Right forelimb (tissue), 1 donor: ENCODE measurements around the gene SCUBE1.
"Not testable (repeated sequence)": the region's sequence is repeated elsewhere in the genome, so short reads cannot be mapped to it uniquely, and the experiment has no call there.

Source experiments
- DNase-seq: peaks from one replicate; pipeline ENCODE4 v3.0.0-alpha.2; 2018

SCUBE1 gene

GRCh38 chr22:43356881-43357280 lies 13.7 kb upstream of the SCUBE1 start:
- no peak for DNase-seq

- not testable (repeated sequence) for DNase-seq
Measured at GRCh38 chr22:43355688-43356087, 12.5 kb upstream of the SCUBE1 start.

DNA sequence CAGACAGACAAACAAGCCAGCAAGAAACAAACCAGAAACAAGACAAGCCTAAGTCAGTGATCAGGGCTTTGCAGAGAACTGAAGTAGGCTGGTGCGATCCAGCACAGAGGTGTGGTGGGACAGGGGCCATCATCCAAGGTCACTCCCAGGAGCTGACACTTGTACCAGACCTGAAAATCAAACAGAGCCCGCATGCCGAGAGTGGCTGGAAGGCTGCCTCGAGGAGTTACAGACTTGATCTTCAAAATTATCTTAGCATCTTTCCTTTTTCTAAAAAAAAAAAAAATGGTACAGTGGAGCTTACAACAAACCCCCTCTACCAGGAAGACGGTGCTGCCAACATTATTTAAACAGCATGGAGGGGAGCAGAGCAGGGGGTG lies 8.8 kb upstream of the SCUBE1 start:
- no peak for DNase-seq

DNA sequence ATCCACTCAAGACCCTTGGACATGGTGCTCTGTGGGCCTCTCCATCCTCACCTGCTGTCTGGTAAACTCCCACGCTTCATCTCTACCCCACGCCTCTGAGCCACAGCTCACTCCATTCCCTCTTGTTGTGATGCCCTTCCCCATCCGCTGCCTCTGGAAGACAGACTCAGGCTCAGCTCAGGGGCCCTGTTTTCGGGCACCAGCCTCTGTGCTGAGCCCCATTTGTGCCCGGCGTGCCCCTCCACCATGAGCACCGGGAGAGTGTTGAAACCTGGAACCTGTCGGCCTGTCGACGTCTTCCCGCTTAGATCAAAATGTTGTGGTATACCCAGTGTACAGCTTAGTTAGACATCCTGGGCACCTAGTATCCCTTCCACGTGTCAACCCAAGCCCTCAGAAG lies 6.5 kb upstream of the SCUBE1 start:
- peak; percentile 2 for DNase-seq

DNA sequence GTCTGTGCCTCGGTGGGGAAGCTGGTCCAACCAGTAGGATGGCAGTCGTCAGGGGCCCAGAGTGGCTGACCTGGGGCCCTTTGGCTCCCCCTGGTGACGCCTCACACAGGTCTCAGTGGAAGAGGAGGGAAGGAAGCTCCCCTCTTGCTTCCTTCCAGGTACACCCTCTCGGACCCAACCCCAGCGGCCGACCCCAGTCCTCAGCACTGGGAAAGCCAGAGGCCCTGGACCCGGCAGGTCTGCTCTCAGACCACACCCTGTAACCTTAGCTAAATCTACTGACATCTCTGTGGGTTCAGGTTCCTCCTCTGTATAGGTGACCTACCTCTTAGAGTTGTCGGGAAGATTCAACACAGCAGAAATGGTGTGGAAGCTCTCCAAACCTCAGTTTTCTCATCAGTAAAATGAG lies 3.4 kb upstream of the SCUBE1 start:
- DNase-seq = peak; percentile 76

DNA sequence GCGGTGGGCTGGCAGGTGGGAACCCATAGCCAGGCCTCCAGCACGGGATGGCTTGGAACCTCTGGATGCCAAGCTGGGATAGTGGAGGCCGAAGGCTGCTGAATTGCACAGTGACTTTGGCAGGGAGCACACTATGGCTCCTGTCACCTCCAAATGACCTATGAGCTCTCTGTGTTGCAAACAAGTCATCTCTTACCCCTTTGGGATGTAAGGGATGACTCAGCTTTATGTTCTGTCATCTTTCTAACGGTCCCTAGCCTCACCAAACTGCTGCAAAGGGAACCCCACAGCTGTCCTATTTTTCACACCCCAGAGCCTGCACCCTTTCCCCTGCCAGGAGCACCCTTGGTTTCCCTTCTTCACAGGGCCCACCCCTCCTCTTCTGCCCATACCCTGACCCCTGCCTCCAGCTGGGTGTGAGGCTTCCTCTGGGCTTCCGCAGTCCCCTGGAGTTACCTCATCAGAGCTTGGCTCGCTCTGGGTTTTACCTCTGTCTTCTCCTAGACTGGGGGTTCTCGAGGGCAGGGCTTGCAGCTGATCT lies 2.7 kb upstream of the SCUBE1 start:
- DNase-seq = no peak

GRCh38 chr22:43345356-43345755 lies 2.2 kb upstream of the SCUBE1 start:
- DNase-seq = no peak

DNA sequence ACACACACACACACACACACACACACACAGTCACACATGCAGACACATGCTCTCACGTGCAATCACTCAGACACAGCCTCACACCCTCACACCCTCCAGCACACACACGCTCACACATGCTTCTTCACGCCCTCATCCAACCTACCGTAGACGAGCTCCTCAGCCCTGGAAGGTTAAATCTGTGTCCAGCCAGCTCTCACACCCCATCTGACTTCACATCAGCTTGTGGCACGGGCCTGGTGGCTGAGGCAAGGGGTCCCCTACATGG lies 1.3 kb upstream of the SCUBE1 start:
- no peak for DNase-seq

DNA sequence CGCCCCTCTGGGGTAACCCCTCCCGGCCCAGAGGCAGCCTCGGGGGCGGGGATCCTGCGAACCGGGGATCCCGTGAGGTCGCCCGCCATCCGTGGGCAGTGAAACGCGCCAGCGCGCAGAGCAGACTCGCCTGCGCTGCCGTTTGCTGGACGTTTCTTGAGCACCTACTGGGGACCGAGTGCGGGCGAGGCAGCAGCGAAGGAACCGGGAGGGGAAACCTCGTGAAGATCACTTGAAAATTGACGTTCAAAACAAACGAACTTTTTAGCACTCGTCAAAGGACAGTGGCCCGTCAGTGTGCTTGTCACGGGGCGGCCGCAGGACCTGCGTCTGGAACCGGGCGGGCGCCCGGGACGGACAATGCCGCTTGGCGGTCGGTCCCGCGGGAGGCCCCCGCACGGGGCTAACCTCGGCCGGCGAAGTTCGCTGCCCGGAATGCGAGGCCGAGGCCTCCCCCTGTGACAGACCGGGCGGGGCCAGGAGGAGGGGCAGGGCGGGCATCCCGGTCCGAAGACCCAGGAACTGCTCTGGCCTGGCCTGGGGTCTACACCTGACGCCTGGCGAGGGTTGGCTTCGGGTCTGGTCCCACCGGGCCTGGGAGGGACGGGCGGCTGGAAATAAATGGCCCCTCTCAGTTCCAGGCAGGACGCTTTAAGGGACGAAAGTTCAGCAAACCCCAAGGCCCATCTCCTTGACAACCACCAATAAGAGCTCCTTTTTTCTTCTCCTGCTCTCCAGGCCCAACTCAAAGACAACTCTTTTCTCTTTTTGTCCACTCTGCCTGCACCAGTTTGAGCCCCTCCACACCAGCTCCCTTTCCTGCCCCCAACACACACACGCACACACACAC lies 723 bp upstream of the SCUBE1 start:
- DNase-seq = no peak

- no peak for DNase-seq
Measured at GRCh38 chr22:43342347-43343261, 568 bp downstream of the SCUBE1 start.

DNA sequence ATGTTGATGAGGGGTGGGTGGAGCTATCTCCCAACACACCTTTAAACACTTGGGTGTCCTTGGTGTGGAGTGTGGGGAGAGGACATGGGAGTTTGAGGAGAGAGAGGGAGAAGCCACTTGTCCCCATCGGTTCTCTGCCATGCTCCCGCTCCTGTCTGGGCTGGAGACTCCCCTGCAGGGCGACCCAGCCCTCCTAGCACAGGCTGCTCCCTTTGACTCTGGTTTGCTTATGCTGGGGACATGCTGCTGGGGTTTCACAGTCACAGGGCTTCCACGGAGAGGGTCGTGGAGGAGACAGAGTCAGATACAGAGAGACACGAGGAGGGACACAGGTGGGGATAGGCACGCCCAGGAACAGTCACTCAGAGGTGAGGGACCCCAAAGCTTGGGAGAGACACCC lies 1.6 kb downstream of the SCUBE1 start:
- DNase-seq = no peak

- DNase-seq = no peak
Measured at GRCh38 chr22:43338766-43339345, 4.3 kb downstream of the SCUBE1 start.

DNA sequence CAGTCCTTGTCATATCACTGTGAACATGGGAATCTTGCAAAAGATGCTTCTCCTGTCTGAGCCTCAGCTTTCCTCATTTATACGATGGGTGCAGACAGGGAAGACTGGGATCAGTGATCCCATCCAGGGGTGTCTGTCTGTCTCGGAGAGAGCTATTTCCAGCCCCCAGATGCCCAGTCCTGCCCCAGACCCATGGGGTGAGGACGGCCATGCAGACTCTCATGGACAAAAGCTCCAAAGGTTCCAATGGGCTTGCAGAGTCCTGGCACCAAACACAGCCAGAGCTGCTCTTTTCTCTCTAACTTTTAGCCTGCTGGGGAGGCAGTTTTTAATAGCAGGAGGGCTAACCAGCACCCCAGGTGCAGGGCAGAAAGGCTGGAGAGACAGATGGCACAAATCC lies 5.2 kb downstream of the SCUBE1 start:
- no peak for DNase-seq

DNA sequence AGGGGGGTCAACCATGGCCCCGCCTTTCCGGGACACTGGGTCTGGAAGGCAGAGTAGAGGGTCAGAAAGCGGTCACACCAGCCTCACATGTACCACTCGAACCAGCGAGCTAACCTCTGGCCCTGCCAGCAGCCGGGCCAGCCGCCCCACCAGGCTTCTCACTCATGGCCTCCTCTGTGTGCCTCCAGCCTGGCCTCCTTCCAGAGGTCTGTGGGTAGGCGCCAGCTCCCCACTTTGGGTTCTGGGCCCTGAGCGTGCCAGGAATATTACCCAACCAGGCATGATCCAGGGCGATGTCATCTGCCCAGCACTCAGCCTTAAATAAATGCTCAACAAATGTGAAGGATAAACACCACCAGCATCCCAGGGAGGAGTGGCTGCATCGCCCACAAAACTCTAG lies 5.8 kb downstream of the SCUBE1 start:
- DNase-seq = no peak

GRCh38 chr22:43334378-43334777 lies 8.8 kb downstream of the SCUBE1 start:
- no peak for DNase-seq

GRCh38 chr22:43333978-43334377 lies 9.2 kb downstream of the SCUBE1 start:
- no peak for DNase-seq

DNA sequence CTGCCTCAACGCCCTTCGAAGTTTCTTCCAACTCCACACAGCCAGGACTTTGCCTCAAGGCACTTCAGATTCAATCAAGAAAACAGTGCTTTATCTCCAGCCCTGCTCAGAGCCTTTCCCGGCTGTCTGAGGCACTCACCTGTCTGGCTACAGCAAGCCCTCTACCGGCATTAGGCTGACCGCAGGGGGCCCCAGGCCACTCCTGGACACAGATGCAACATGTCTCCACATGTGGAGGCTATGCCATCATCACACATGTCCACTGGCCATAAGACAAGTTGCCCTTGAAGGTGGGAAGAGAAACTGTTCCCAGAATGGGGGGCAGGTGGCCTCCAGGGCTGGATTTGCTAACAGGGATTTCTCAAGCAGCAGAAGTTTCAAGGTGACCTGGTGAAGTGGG lies 10.0 kb downstream of the SCUBE1 start:
- no peak for DNase-seq

DNA sequence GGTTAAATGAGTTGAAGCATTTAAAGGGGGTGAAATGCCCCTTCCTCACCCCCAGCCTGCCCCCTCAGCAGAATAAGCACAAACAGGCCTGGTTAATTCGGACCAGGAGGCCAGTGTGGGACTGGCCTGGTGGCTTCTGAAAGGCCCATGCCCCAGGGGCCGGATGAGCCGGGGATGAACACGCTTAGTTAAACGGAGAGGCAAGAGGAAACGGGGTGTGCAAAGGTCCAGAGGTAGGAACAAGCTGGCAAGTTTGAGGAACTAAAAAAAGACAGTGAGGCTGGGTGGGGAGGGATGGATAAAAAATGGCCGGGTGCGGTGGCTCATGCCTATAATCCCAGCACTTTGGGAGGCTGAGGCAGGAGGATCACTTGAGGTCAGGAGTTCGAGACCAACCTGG lies 11.5 kb downstream of the SCUBE1 start:
- no peak for DNase-seq

DNA sequence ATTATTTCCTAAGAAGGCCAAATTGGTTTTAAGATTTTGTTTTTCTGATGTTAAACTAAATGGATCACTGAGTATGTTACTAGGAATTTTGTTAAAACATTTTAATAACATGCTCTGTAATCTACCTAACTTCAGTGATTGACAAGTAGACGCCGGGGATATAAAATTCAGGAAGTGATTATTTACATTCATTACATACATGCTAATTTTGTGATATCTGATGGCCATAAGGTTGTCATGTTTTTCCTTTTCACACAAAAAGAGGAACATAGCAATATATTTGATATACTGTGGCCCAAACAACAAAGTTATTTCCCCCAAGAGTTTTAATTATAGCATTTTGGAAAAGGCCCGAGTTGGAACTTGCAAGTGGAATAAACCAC lies 12.1 kb downstream of the SCUBE1 start:
- no peak for DNase-seq

DNA sequence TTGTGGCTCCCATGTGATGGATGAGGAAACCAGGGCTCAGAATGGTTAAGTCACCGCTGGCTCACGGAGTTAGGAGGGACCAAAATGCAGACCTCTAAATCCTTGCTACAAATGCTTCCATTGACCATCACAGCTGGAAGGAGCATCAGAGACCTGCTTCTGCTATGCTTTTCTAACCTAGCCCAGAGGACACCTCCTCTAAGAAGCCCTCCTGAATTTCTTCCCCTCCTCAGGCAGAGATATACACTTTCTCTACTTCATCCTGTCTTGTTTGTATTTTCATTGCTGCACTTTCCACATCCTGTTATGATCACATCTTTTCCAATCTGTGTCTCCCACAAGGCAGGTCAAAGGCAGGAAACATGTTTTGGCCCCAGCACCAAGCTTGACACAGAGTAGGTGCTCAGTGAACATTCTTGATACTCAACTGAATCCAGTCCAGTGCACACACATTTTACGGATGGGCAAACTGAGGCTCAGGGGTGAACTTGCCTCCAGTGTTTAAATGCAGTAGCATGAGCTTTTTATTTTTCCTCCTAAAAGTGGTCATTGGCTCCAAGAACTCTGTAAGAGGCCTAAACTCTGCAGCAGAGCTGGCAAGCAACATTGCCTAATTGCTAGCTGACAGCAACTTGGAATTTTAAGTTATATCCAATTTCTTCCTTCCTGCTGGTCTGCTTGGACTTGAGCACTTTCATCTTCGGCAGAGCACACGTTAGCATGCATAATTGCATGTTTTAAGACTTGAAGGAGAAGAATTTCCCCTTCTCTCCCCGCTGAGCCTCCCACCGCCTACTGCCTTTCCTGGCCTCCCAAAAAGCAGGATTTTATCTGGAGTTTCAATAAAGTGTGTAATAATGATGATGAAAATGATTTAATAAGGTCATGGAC lies 12.7 kb downstream of the SCUBE1 start:
- no peak for DNase-seq

GRCh38 chr22:43329061-43329460 lies 14.1 kb downstream of the SCUBE1 start:
- no peak for DNase-seq

- DNase-seq = no peak
Measured at GRCh38 chr22:43327157-43327438, 16.1 kb downstream of the SCUBE1 start.
